A549 (cell line): Measurements from ENCODE around the gene MBP.

Source experiments
- EP300 ChIP-seq, 2 experiments: fragments of >200 bp; sonication (Bioruptor Twin); formaldehyde crosslinking; IDR thresholded peaks; 2 replicates in 1 of 2; 3 replicates in 1 of 2; pipeline ENCODE4 v1.6.1; 2016 to 2017
- HDAC2 ChIP-seq: fragments of 200-600 bp; sonication (generic); IDR thresholded peaks from 2 replicates; pipeline ENCODE4 v1.6.1; 2016
- MAFK ChIP-seq: fragments of 450-650 bp; IDR thresholded peaks from 2 replicates; pipeline ENCODE4 v1.6.1; 2014; ENCODE audit not compliant: partially characterized antibody
- POLR2A ChIP-seq: IDR thresholded peaks from 2 replicates; pipeline ENCODE4 v1.6.1; 2012; ENCODE audit warnings: mild to moderate bottlenecking, low read length
- POLR2AphosphoS2 ChIP-seq: conservative IDR thresholded peaks from 2 replicates; pipeline ENCODE4 v1.6.1; 2012; ENCODE audit warnings: low read length, improper control_type of control experiment, inconsistent platforms
- TF ChIP-seq, protein P1 (sequence below): fragments of >200 bp; sonication (Bioruptor Twin); formaldehyde crosslinking; IDR thresholded peaks from 3 replicates; pipeline ENCODE4 v1.5.1; 2016

DNA sequence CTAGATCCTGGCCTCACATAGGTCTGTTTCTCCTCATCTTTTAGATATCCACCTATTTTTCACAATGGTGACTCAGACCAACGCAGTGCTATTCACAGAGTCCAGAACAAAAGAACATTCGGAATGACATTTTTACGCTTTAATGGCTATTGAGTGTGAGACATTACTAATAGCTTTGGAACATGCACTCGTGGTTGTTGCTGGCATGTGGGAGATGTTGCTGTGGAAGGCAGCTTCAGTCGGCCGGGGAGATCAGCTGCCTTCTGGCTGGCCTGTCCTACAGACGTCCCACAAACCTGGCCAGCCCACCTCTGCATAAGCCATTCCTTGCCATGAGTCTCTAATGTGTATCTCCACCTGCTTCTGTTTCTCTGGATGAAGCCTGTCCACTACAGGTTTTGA is 3.4 kb downstream of the MBP start:
- no peak for TF ChIP-seq POLR2A
- TF ChIP-seq POLR2AphosphoS2, result no peak
- TF ChIP-seq, protein P1, sequence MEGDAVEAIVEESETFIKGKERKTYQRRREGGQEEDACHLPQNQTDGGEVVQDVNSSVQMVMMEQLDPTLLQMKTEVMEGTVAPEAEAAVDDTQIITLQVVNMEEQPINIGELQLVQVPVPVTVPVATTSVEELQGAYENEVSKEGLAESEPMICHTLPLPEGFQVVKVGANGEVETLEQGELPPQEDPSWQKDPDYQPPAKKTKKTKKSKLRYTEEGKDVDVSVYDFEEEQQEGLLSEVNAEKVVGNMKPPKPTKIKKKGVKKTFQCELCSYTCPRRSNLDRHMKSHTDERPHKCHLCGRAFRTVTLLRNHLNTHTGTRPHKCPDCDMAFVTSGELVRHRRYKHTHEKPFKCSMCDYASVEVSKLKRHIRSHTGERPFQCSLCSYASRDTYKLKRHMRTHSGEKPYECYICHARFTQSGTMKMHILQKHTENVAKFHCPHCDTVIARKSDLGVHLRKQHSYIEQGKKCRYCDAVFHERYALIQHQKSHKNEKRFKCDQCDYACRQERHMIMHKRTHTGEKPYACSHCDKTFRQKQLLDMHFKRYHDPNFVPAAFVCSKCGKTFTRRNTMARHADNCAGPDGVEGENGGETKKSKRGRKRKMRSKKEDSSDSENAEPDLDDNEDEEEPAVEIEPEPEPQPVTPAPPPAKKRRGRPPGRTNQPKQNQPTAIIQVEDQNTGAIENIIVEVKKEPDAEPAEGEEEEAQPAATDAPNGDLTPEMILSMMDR, result no peak
- TF ChIP-seq EP300 (IDR thresholded peaks at IDR 0.05), result no peak
- TF ChIP-seq MAFK, result no peak
- TF ChIP-seq HDAC2, result no peak
